ENCODE measurements around the gene MORF4L1. TPM values are rescaled to one million over a fixed set of nuclear protein-coding genes. Genes with fewer than 3 reads are reported as not detected.
"Not testable (repeated sequence)": the region's sequence is repeated elsewhere in the genome, so short reads cannot be mapped to it uniquely, and the experiment has no call there.

Gene MORF4L1
- total RNA-seq, 2 donors from 2014 or later: 457 to 505 TPM

GRCh38 chr15:78893538-78893937 lies 20.8 kb downstream of the MORF4L1 start:
- Mint-ChIP-seq H3K36me3 (ENCODE audit: low read depth) (peaks cover 88% of the 10 kb centered on the region), H3K27me3 (ENCODE audit: insufficient read depth) (no peaks in the 10 kb centered on the region), H3K4me3 (no peak overlapping the region), H3K4me1 (peaks cover 5% of the 10 kb centered on the region), H3K27ac (no peak overlapping the region), H3K9me3 (no peaks in the 10 kb centered on the region)
- Histone ChIP-seq H3K27ac (ENCODE audit: low read depth, low read length) (no peak overlapping the region), H3K9me3 (ENCODE audit: control insufficient read depth, low read length) (no peaks in the 10 kb centered on the region), H3K9ac (ENCODE audit: extremely low read depth, low read length, poor library complexity, severe bottlenecking) (no peak overlapping the region), H3K4me1 (ENCODE audit: control insufficient read depth, insufficient read depth, low read length) (peaks cover 4% of the 10 kb centered on the region), H3K4me3 (ENCODE audit: low read length) (no peak overlapping the region), H3K27me3 (ENCODE audit: control insufficient read depth, insufficient read depth, low read length, poor library complexity, severe bottlenecking) (no peaks in the 10 kb centered on the region), H3K36me3 (ENCODE audit: control insufficient read depth, insufficient read depth, low read length) (peaks cover 98% of the 10 kb centered on the region)
- 92 to 100% methylated on average over 2 of the region's 2 CpGs for WGBS, 2 experiments (ENCODE audit: insufficient coverage in 1 of 2, insufficient read length in 1 of 2)
- DNase-seq: no peak
- no peak for TF ChIP-seq CTCF (conservative IDR thresholded peaks at IDR 0.05)

- Mint-ChIP-seq H3K27me3 (ENCODE audit: insufficient read depth) (no peaks in the 10 kb centered on the region), H3K4me3 (no peak overlapping the region), H3K9me3 (no peaks in the 10 kb centered on the region), H3K36me3 (ENCODE audit: low read depth) (peaks cover 85% of the 10 kb centered on the region), H3K4me1 (peaks cover 7% of the 10 kb centered on the region), H3K27ac (no peak overlapping the region)
- no peak overlapping the region for H3K4me3 ChIP-seq (ENCODE audit: low read length)
- H3K27me3 ChIP-seq (ENCODE audit: control insufficient read depth, insufficient read depth, low read length, poor library complexity, severe bottlenecking): no peaks in the 10 kb centered on the region
- H3K36me3 ChIP-seq (ENCODE audit: control insufficient read depth, insufficient read depth, low read length): peaks cover 97% of the 10 kb centered on the region
- no peaks in the 10 kb centered on the region for H3K9me3 ChIP-seq (ENCODE audit: control insufficient read depth, low read length)
- no peak overlapping the region for H3K27ac ChIP-seq (ENCODE audit: low read depth, low read length)
- no peak overlapping the region for H3K9ac ChIP-seq (ENCODE audit: extremely low read depth, low read length, poor library complexity, severe bottlenecking)
- no peak for DNase-seq
- whole genome bisulfite sequencing, 2 experiments (ENCODE audit: insufficient coverage in 1 of 2, insufficient read length in 1 of 2): 100% methylated on average over 2 of the region's 3 CpGs; no CpG with 5 or more reads in 1 of the 2 experiments
- H3K4me1 ChIP-seq (ENCODE audit: control insufficient read depth, insufficient read depth, low read length): peaks cover 4% of the 10 kb centered on the region
- no peak for TF ChIP-seq CTCF (conservative IDR thresholded peaks at IDR 0.05)
Observed at GRCh38 chr15:78895471-78895870, 22.8 kb downstream of the MORF4L1 start.

- Mint-ChIP-seq H3K4me1 (peaks cover 7% of the 10 kb centered on the region), H3K27me3 (ENCODE audit: insufficient read depth) (no peaks in the 10 kb centered on the region), H3K27ac (peak overlapping the region; percentile 72), H3K4me3 (no peak overlapping the region), H3K9me3 (no peaks in the 10 kb centered on the region), H3K36me3 (ENCODE audit: low read depth) (peaks cover 84% of the 10 kb centered on the region)
- Histone ChIP-seq H3K9me3 (ENCODE audit: control insufficient read depth, low read length) (no peaks in the 10 kb centered on the region), H3K27me3 (ENCODE audit: control insufficient read depth, insufficient read depth, low read length, poor library complexity, severe bottlenecking) (no peaks in the 10 kb centered on the region), H3K36me3 (ENCODE audit: control insufficient read depth, insufficient read depth, low read length) (peaks cover 97% of the 10 kb centered on the region), H3K4me1 (ENCODE audit: control insufficient read depth, insufficient read depth, low read length) (no peaks in the 10 kb centered on the region), H3K9ac (ENCODE audit: extremely low read depth, low read length, poor library complexity, severe bottlenecking) (no peak overlapping the region), H3K27ac (ENCODE audit: low read depth, low read length) (no peak overlapping the region), H3K4me3 (ENCODE audit: low read length) (no peak overlapping the region)
- no peak for DNase-seq
- no peak for TF ChIP-seq CTCF (conservative IDR thresholded peaks at IDR 0.05)
- 100% methylated on average over 2 to 3 of the region's 4 CpGs for WGBS, 2 experiments (ENCODE audit: insufficient coverage in 1 of 2, insufficient read length in 1 of 2)
Observed at GRCh38 chr15:78898540-78898939, 25.9 kb downstream of the MORF4L1 start.

GRCh38 chr15:78900819-78901533 lies 28.3 kb downstream of the MORF4L1 start:
- H3K9ac ChIP-seq (ENCODE audit: extremely low read depth, low read length, poor library complexity, severe bottlenecking); H3K27me3 Mint-ChIP-seq (ENCODE audit: insufficient read depth); DNase-seq; H3K27ac Mint-ChIP-seq; H3K27ac ChIP-seq (ENCODE audit: low read depth, low read length); H3K27me3 ChIP-seq (ENCODE audit: control insufficient read depth, insufficient read depth, low read length, poor library complexity, severe bottlenecking); H3K4me1 Mint-ChIP-seq; H3K4me3 Mint-ChIP-seq; H3K9me3 Mint-ChIP-seq; H3K4me1 ChIP-seq (ENCODE audit: control insufficient read depth, insufficient read depth, low read length); H3K9me3 ChIP-seq (ENCODE audit: control insufficient read depth, low read length); H3K4me3 ChIP-seq (ENCODE audit: low read length): not testable (repeated sequence)
- H3K36me3 Mint-ChIP-seq (ENCODE audit: low read depth): peaks cover 85% of the 10 kb centered on the region
- 95 to 96% methylated on average over 11 to 14 of the region's 14 CpGs for WGBS, 2 experiments (ENCODE audit: insufficient coverage in 1 of 2, insufficient read length in 1 of 2)
- peaks cover 98% of the 10 kb centered on the region for H3K36me3 ChIP-seq (ENCODE audit: control insufficient read depth, insufficient read depth, low read length)

GRCh38 chr15:78902281-78903032 lies 29.8 kb downstream of the MORF4L1 start:
- not testable (repeated sequence) for H3K9me3 Mint-ChIP-seq; H3K4me3 ChIP-seq (ENCODE audit: low read length); H3K27ac Mint-ChIP-seq; DNase-seq; H3K9ac ChIP-seq (ENCODE audit: extremely low read depth, low read length, poor library complexity, severe bottlenecking); H3K27me3 ChIP-seq (ENCODE audit: control insufficient read depth, insufficient read depth, low read length, poor library complexity, severe bottlenecking); H3K4me3 Mint-ChIP-seq; H3K9me3 ChIP-seq (ENCODE audit: control insufficient read depth, low read length); H3K4me1 ChIP-seq (ENCODE audit: control insufficient read depth, insufficient read depth, low read length); H3K27ac ChIP-seq (ENCODE audit: low read depth, low read length); H3K27me3 Mint-ChIP-seq (ENCODE audit: insufficient read depth)
- H3K36me3 ChIP-seq (ENCODE audit: control insufficient read depth, insufficient read depth, low read length): peaks cover 99% of the 10 kb centered on the region
- H3K36me3 Mint-ChIP-seq (ENCODE audit: low read depth): peaks cover 86% of the 10 kb centered on the region
- 96 to 97% methylated on average over 4 to 13 of the region's 13 CpGs for whole genome bisulfite sequencing, 2 experiments (ENCODE audit: insufficient coverage in 1 of 2, insufficient read length in 1 of 2)
- peaks cover 10% of the 10 kb centered on the region for H3K4me1 Mint-ChIP-seq

All from endodermal cell (in vitro differentiated cells).